Activated CD8-positive, alpha-beta memory T cell treated with anti-CD3 and anti-CD28 coated beads, Interleukin-2, amount 50 U/mL, for 48 hours (primary cell): ENCODE results near the gene LPCAT1.
"Not testable (repeated sequence)": the region's sequence is repeated elsewhere in the genome, so short reads cannot be mapped to it uniquely, and the experiment has no call there.

Source experiments
- DNase-seq: peaks from one replicate; pipeline ENCODE4 v3.0.0-alpha.2; 2020

The LPCAT1 gene

DNA sequence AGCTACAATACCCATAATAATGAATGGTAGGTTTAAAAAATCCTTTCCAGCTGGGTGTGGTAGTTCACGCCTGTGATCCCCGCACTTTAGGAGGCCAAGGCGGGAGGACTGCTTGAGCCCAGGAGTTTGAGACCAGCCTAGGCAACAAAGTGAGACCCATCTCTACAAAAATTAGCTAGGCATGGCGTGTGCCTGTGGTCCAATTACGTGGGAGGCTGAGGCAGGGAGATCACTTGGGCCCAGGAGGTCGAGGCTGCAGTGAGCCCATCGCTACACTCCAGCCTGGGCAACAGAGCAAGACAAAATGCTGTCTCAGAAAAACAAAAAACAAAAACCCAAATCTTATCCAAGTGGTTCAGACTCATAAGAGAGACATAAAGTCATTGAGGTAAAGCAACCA is 44.7 kb downstream of the LPCAT1 start:
- no peak for DNase-seq

DNA sequence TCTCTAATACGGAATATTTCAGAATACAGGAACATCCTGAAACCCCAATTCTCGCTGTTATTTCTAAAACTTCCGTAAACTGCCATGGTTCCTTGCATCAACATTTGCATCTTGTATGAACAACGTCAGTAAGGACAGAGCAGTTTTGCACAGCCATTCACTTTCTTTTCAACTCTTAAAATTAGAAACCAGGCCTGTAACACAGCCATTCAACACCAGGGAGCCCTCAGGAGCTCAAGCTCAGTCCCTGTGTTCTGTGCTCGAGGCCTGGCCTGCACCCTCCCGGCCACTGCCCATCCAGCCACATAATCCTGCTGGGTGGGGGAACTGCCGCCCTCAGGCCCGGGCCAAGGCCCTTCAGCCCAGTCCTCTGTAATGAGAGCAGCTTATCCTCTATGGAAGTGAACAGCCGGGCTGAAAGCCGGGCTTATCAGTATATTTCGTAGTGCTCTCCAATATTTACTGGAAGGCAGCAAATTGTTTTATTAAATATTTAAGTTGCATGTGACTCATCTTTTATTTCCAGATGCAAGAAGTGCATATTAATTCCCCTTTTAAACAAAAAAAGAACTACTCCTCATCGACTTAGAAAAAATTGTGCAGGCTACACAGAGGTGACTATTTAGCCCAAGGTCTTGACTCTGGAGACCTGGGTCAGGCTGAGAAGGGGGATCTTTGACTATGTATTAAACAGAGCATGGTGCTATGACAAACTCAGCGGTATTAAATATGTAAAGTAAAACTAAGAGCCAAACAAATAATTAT is 45.3 kb downstream of the LPCAT1 start:
- no peak for DNase-seq

DNA sequence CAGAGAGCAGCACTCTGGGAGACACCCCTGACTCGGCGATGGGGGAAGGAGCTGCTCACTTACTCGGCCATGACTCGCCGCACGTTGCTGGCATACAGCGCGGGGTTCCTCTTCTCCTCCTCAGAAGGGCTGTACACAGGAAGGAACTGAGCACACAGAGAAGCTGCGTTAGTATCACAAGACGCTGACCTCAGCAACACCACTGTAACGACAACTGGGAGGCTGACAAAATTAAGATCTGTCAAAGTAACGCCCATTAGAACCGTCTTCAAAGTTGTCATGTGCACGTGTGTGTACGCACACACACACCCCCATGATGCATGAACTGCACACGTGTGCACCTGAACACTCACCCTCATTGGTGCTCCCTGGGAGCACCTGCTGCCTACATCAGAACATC is 46.4 kb downstream of the LPCAT1 start:
- DNase-seq: no peak

DNA sequence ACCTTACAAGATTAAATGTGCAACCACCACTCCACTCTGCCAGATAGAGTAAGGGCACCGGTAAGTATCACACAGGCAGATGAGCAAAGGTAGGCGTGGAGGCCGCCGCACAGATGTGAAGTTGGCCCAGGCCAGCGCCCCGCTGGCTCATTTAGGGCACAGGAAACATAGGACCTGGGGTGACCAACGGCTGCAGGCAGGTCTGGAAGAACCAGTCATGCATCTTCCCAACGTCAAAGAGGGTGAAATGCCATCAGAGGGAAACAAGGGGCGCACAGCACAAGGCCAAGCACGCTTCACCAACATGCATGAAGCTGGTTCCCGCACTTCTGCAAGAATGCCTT is 46.8 kb downstream of the LPCAT1 start:
- DNase-seq: no peak

DNA sequence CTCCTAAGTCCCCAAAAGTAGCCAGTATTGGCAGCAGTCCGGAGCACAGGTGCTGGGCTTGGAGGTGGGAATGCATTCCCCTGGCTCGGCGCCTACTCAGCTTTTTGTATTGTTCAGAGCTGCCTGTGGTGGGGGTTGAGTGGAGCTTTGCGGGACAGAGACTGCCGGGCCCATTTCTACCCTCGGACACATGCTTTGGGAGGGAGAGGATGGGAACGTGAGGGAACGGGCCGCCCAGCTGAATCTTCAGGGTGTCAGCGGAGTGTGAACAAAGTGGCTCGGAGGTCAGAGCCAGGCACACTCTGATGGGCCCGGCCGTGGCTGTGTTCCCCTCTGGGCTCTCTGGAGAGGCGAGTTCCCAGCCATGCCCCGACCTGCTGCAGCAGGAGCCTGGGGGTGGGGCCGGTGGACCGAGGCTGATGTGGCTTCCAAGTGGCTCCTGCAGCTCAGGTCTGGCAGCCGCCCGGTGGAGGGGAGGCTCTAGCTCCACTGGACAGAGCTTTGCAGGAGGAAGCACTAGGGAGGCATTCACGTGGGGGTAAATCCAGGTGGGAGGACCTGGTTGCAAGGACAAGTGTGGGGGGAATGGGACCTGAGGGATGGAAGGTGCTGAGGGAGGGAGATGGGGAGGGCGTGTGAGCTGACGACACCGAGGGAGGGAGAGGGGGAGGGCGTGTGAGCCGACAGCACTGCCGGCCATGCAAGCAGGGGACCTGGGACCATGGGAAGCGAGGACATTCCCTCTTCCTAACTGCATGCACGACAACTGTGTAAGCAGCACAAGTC is 47.4 kb downstream of the LPCAT1 start:
- DNase-seq: no peak

GRCh38 chr5:1475544-1475900 is 48.2 kb downstream of the LPCAT1 start:
- not testable (repeated sequence) for DNase-seq

GRCh38 chr5:1474866-1475543 is 48.8 kb downstream of the LPCAT1 start:
- DNase-seq: no peak

GRCh38 chr5:1474183-1474839 is 49.4 kb downstream of the LPCAT1 start:
- DNase-seq: peak; percentile 43

- no peak for DNase-seq
Measured at GRCh38 chr5:1473746-1474145, 50.0 kb downstream of the LPCAT1 start.

DNA sequence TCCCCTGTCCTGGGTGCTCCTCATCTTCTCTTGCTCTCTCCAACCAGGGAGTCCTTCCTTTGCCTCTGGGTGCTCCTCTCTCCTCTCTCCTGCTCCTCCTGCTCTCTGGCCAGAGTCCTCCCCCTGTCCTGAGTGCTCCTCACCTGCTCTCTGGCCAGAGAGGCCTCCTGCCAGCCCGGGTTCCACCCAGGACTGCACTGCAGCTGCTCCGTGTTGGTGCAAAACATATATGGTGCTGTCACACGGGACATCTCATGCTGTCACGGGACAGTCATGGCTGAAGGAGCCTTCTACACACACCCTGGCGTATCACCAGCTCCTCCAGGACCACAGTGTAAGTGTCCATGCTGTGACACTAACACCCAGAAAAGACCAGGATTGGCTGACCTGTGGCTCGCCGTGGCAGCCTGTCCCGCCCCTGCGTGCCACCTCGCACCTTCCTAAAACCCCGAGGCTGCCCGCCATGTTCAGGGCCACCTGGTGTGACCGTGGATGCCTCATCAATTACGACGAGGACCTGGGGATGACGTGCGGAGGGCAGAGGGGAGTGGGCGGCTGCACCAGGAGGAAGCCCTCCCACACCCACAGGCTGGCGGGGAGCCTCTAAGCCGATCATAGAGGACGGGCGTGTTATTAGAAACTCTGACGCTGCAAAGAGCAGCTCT is 50.7 kb downstream of the LPCAT1 start:
- no peak for DNase-seq

DNA sequence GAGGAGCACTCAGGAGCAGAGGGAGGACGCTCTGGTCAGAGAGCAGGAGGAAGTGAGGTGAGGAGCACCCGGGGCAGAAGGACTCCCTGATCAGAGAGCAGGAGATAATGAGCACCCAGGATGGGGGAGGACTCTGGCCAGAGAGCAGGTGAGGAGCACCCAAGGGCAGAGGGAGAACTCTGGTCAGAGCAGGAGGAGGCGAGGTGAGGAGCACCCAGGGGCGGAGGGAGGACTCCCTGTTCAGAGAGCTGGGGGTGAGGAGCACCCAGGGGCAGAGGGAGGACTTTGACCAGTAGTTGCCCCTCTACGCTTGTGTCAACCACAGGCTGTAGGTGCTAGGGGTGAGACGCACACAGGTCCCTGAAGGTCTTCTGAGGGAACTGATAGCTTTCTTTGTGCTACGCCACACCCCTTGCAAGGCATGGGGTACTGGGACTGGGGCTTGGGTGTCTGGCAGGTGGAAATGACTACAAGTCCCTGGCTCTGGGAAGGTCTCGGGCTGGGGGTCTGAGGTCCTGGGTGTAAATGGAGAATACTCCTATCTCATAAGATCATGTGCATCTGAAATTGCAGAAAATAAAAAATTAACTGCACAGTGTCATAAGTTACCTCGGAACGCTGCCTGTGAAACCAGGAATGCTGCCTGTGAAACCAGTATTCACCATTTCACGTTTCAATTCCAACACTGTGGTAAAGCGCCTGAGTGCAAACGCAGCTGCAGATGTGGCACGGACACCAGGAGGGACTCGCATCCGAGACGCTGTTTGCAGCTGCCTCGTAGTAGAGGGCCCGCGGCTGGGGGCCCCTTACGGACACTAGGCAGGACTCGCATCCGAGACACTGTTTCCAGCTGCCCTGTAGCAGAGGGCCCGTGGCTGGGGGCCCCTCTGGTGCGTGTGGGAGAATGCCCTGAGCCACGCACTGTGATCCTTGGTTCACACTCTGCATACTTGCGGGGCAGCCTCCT is 51.5 kb downstream of the LPCAT1 start:
- DNase-seq: no peak

DNA sequence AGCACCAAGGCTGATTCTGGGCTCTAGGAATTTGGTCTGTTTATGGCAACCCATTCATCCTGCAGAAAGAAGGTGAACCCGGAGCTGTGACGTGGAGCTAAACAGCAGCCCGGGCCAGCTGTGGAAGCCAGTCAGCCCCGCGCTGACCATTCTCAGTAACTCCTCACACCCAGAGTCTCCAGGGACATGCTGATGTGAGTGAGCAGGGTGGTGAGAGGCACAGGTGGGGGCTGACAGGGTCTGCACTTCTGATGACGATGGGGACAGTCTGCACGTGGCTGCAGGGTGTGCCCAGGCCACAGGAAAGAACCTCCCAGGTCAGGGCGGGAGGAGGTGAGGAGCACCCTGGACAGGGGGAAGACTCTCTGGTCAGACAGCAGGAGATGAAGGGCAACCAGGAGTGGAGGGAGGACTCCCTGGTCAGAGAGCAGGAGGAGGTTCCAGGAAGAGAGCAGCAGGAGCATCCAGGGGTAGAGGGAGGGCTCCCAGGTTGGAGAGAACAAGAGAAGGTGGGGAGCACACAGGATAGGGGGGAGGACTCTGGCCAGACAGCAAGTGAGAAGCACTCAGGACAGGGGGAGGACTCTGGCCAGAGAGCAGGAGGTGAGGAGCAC is 52.4 kb downstream of the LPCAT1 start:
- no peak for DNase-seq

DNA sequence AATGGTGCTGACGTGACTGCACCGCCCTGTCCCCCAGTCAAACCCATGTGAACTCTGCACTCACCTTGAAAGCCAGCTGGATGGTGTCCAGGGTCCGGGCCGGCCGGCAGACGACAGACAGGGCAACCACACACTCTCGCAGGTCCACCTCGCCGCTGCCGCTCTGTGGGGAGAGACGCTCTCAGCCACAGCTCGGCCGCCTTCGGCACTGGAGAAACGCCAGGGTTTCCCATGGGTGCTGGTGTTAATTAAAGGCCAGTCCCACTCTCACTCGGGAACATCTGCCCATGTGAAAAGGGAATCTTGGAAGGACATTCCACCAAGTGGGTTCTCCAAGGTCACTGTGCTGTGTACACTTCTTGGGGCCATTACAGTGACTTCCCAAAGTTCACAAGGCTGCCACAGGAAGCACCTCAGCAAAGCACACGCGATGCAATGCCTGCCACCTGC is 53.0 kb downstream of the LPCAT1 start:
- DNase-seq: no peak

DNA sequence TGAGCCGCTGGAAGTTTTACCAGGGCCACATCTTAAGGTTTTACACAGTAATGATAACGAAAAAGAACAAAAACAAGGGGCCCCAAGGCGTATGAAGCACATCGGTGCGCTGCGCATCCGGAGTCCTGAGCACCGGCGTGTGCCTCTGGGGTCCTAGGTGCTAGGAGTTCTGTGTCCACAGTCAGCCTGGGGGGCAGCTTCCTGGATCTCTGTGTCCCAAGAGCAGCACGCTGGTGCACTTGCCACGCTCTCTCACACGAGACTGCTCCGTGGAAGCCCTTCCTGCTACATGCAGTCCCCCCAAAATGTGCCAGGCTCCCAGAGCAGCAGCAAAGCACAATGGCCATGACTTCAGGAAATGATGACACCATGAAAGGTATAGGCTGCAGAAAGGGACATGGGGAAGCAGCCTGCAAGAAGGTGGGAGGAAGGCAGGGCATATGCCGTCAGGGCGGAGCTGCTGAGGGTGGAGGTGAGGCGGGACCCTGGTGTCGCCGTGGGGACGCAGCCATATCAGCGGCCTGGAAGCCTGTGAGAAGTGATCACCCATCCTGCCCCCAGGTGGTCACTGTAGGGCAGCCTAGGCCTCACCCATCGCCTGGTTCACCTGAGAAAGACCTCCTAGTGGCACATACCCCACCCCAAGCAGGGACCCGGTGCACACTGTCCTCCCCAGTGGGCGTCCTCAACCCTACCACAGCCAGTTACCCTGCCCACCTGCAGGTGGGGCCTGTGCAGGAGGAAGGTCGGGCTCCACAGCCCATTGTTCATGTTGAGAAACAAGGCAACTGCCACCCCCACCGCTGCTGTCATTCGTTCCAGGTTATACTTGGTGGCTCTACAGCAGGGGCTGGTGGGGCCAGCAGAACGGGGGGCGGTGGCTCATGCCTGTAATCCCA is 54.9 kb downstream of the LPCAT1 start:
- DNase-seq: peak; percentile 48

- DNase-seq: peak; percentile 58
Measured at GRCh38 chr5:1468247-1468612, 55.5 kb downstream of the LPCAT1 start.

DNA sequence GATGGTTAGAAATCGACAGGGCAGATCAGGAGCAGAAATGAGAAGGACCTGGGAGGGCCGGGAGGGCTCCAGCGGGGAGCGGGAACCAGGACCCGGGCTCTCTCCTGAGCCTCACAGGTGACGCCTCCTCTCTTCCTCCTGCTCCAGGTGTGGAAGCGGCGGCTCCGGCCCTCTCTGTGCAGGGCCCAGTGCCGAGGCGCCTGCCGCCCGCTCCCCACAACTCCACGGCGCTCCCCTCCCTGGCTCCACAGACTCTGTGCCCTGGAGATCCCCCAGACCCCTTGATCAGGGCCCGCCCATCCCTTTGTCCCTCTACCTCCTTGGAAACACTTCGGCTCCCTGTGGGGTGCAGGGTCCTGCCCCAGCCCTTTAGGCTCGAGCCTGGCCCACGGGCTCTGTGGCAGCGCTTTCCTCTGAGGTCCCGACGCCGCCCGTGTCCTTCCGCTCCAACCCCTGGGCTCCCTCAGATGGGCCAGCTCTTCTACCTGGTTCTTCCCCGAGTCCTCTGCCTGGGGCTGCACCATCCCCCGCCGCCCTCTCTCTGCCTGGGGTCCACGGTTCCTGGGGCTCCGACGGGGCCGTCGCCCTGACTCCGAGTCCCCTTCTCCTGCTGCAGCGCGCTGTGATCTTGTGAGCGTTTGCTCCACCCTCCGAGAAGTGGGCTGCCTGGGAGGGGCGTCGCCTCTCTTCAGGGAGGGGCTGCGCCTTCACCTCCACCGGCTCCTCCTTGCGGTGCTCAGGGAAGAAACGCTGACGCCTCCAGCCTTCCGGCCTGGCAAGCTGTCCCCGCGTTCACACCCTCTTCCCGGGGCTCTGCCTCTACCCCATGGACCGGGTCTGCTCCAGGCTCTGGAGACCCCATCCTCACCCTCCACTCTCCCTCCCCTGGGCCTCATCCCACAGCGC is 56.2 kb downstream of the LPCAT1 start:
- DNase-seq: peak; percentile 47

GRCh38 chr5:1466631-1467265 is 57.0 kb downstream of the LPCAT1 start:
- no peak for DNase-seq

GRCh38 chr5:1465966-1466471 is 57.7 kb downstream of the LPCAT1 start:
- peak; percentile 40 for DNase-seq
